Gastrocnemius medialis (tissue), 4 donors: Measurements from ENCODE around the gene PDLIM4. TPM values are rescaled to one million over a fixed set of nuclear protein-coding genes. Genes with fewer than 3 reads are reported as not detected.

Experiments
- ATAC-seq, 2 donors: fragments of 150-250 bp; one replicate each; pipeline ENCODE4 v1.9.1; 2016
- DNase-seq, 2 donors: peaks; one replicate each; pipeline ENCODE4 v3.0.0-alpha.2; 2019
- H3K27ac ChIP-seq, 4 donors: fragments of 200-600 bp; sonication (generic); 1 replicate in 1 of 4; 2 replicates in 3 of 4; pipeline ENCODE4 v1.5.1; 2016 to 2018; ENCODE audit warnings: mild to moderate bottlenecking in 2 of 4, moderate library complexity in 1 of 4
- H3K27me3 ChIP-seq, 3 donors: fragments of 200-600 bp; sonication (generic) in 2 of 3; 1 replicate in 1 of 3; 2 replicates in 2 of 3; pipeline versions ENCODE4 v1.5.1 to v1.6.0; 2016 to 2019; ENCODE audit warnings: mild to moderate bottlenecking in 1 of 3, moderate library complexity in 1 of 3
- H3K36me3 ChIP-seq, 2 donors: fragments of 200-600 bp; sonication (generic) in 1 of 2; one replicate each; pipeline ENCODE4 v1.5.1; 2017 to 2018
- H3K4me1 ChIP-seq, 2 donors: fragments of 200-600 bp; sonication (generic) in 1 of 2; one replicate each; pipeline ENCODE4 v1.5.1; 2016 to 2017; ENCODE audit warnings: mild to moderate bottlenecking in 2 of 2
- H3K4me3 ChIP-seq, 4 donors: fragments of 200-600 bp; sonication (generic) in 3 of 4; 1 replicate in 1 of 4; 2 replicates in 3 of 4; pipeline ENCODE4 v1.5.1; 2016 to 2019; ENCODE audit warnings: mild to moderate bottlenecking in 2 of 4
- H3K9me3 ChIP-seq, 3 donors: fragments of 200-600 bp; sonication (generic) in 2 of 3; 1 replicate in 1 of 3; 2 replicates in 2 of 3; pipeline ENCODE4 v1.5.1; 2016 to 2019
- CTCF ChIP-seq, 5 experiments: fragments of 450-650 bp in 3 of 5; fragments of 200-600 bp in 2 of 5; sonication (generic) in 2 of 5; IDR thresholded peaks in 4 of 5; conservative IDR thresholded peaks in 1 of 5; 1 replicate in 4 of 5; 2 replicates in 1 of 5; pipeline ENCODE4 v1.5.1; 2016 to 2019; ENCODE audit warnings: antibody characterized with exemption in 5 of 5, mild to moderate bottlenecking in 3 of 5, moderate library complexity in 3 of 5
- POLR2A ChIP-seq, 2 donors: fragments of 450-650 bp; IDR thresholded peaks; one replicate each; pipeline ENCODE4 v1.6.1; 2017; ENCODE audit warnings: antibody characterized with exemption in 2 of 2, mild to moderate bottlenecking in 2 of 2, moderate library complexity in 2 of 2
- in situ Hi-C, 4 donors: fragments of 200-750 bp; cut with MboI; loops; one replicate each; pipeline versions ENCODE4 v1.15.0 to v1.8.0; 2017; ENCODE audit warnings: low sequenced_read_pairs in 4 of 4
- intact Hi-C: fragments of 100-400 bp; cut with DNase I; formaldehyde crosslinking; loops from one replicate; pipeline ENCODE4 v1.15.1; 2023; ENCODE audit warnings: low total_unique reads
- total RNA-seq, 4 donors: library from RNA; depleted of rRNA; stranded (reverse); fragments of >200 nt; gene quantifications; one replicate each; pipeline versions ENCODE4 v1.1.0 to v1.2.3, GENCODE V29; 2016

The PDLIM4 gene
- total RNA-seq, 4 donors from 2014 or later, result 0.66 to 8.0 (median 5.3) TPM

DNA sequence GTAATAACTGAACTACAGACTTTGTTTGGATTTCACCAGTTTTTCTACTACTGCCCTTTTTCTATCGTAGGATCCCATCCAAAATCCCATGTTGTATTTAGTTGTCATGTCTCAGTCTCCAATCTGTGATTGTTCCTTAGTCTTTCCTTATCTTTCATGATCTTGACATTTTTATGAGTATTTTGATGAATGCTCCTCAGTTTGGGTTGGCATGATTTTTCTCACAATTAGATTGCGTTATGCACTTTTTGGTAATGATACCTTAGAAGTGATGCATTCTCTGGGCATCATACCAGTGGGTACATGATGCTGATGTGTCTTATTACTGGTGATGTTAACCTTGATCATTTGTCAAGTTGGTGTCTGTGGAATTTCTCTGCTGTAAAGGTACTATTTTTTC is 42.4 kb downstream of the PDLIM4 start:
- no peaks in the 10 kb centered on the region for H3K27me3 ChIP-seq
- intact Hi-C loops, result no loop called here
- in situ Hi-C loops, result no loop called here
- H3K4me3 ChIP-seq, result no peak overlapping the region
- TF ChIP-seq CTCF (IDR thresholded peaks at IDR 0.05 in 4 of 5, conservative IDR thresholded peaks at IDR 0.05 in 1 of 5) (no peak), POLR2A (IDR thresholded peaks at IDR 0.05) (no peak)
- DNase-seq (no peak), ATAC-seq (no peak)
- H3K4me1 ChIP-seq, result peaks cover 27 to 39% of the 10 kb centered on the region in 2 donors
- H3K27ac ChIP-seq, result peak overlapping the region in 1 of 4 donors; percentile 27
- H3K9me3 ChIP-seq, result no peaks in the 10 kb centered on the region
- H3K36me3 ChIP-seq, result no peaks in the 10 kb centered on the region

GRCh38 chr5:132300577-132301343 is 43.3 kb downstream of the PDLIM4 start:
- no peak for DNase-seq
- no peak for ATAC-seq
- H3K27me3 ChIP-seq, result no peaks in the 10 kb centered on the region
- intact Hi-C loops, result no loop called here
- no peak for TF ChIP-seq CTCF (IDR thresholded peaks at IDR 0.05 in 4 of 5, conservative IDR thresholded peaks at IDR 0.05 in 1 of 5)
- TF ChIP-seq POLR2A (IDR thresholded peaks at IDR 0.05), result no peak
- in situ Hi-C loops, result no loop called here
- H3K4me3 ChIP-seq, result no peak overlapping the region
- H3K4me1 ChIP-seq, result peaks cover 19 to 30% of the 10 kb centered on the region in 2 donors
- peaks cover 0 to 2% of the 10 kb centered on the region in 2 donors for H3K36me3 ChIP-seq
- H3K9me3 ChIP-seq, result no peaks in the 10 kb centered on the region
- H3K27ac ChIP-seq, result peak overlapping the region in 3 of 4 donors; percentile 9 to 27 (median 14)

GRCh38 chr5:132301344-132302271 is 44.1 kb downstream of the PDLIM4 start:
- peaks cover 0 to 4% of the 10 kb centered on the region in 2 donors for H3K36me3 ChIP-seq
- peaks cover 14 to 22% of the 10 kb centered on the region in 2 donors for H3K4me1 ChIP-seq
- H3K4me3 ChIP-seq, result no peak overlapping the region
- intact Hi-C loops (no loop called here), in situ Hi-C loops (no loop called here)
- DNase-seq (no peak), ATAC-seq (no peak)
- no peaks in the 10 kb centered on the region for H3K27me3 ChIP-seq
- peak overlapping the region in 3 of 4 donors; percentile 1 to 27 (median 21) for H3K27ac ChIP-seq
- H3K9me3 ChIP-seq, result no peaks in the 10 kb centered on the region
- TF ChIP-seq CTCF (IDR thresholded peaks at IDR 0.05 in 4 of 5, conservative IDR thresholded peaks at IDR 0.05 in 1 of 5), result no peak
- no peak for TF ChIP-seq POLR2A (IDR thresholded peaks at IDR 0.05)

DNA sequence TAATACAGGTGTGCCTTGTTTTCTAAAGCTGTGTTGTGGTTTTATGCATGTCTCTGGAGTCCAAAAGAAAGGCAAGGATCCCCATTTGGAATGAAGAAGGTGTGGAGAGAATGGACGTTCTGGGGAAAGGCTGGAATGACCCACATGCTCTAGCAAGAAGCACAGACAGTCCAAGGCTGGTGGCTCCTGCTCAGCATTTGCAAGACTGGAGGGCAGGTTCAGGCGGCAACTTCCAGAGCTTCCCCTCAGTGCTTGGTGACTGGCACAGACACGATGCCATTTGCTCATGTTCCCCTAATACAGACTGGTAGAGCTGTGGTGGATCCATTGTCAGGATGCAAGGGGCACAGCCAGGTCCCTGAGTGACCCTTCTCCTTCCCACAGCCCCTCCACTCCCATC is 44.9 kb downstream of the PDLIM4 start:
- peaks cover 14 to 20% of the 10 kb centered on the region in 2 donors for H3K4me1 ChIP-seq
- no peak for ATAC-seq
- H3K27ac ChIP-seq, result peak overlapping the region in 2 of 4 donors; percentile 21 to 27
- in situ Hi-C loops (no loop called here), intact Hi-C loops (no loop called here)
- TF ChIP-seq POLR2A (IDR thresholded peaks at IDR 0.05) (no peak), CTCF (IDR thresholded peaks at IDR 0.05 in 4 of 5, conservative IDR thresholded peaks at IDR 0.05 in 1 of 5) (no peak)
- no peaks in the 10 kb centered on the region for H3K27me3 ChIP-seq
- H3K4me3 ChIP-seq, result no peak overlapping the region
- H3K36me3 ChIP-seq, result peaks cover 0 to 4% of the 10 kb centered on the region in 2 donors
- no peak for DNase-seq
- no peaks in the 10 kb centered on the region for H3K9me3 ChIP-seq
